IPS DF 6.9 (cell line): ENCODE results near the gene HSDL2.
"Not testable (repeated sequence)": the region's sequence is repeated elsewhere in the genome, so short reads cannot be mapped to it uniquely, and the experiment has no call there.

ENCODE experiments used
- DNase-seq: peaks from one replicate; pipeline ENCODE4 v3.0.0-alpha.2; 2013; ENCODE audit warnings: low read depth, low spot score
- H3K27ac ChIP-seq: one replicate; pipeline ENCODE4 v1.5.1; 2013; ENCODE audit warnings: low read length, control low read depth
- H3K27me3 ChIP-seq: 2 replicates; pipeline ENCODE4 v1.6.1; 2013; ENCODE audit warnings: mild to moderate bottlenecking, low read length; ENCODE audit not compliant: control insufficient read depth, insufficient read depth
- H3K36me3 ChIP-seq: 2 replicates; pipeline ENCODE4 v1.6.1; 2013; ENCODE audit warnings: low read length; ENCODE audit not compliant: control insufficient read depth, insufficient read depth
- H3K4me1 ChIP-seq: 2 replicates; pipeline ENCODE4 v1.6.1; 2013; ENCODE audit warnings: low read length; ENCODE audit not compliant: control insufficient read depth, insufficient read depth
- H3K4me3 ChIP-seq: 2 replicates; pipeline ENCODE4 v1.5.1; 2013; ENCODE audit warnings: mild to moderate bottlenecking, low read length
- H3K9me3 ChIP-seq: 2 replicates; pipeline ENCODE4 v1.6.1; 2013; ENCODE audit warnings: low read length, inconsistent platforms; ENCODE audit not compliant: control insufficient read depth, insufficient read depth
- WGBS: extraction: QIAGEN DNeasy Blood & Tissue Kit; methylation state at CpG from one replicate; pipeline ENCODE4 v1.1.7; 2013; ENCODE audit warnings: mixed read lengths, missing lambda C conversion rate; ENCODE audit not compliant: insufficient read length, insufficient coverage; 5-methylcytosine and 5-hydroxymethylcytosine counted together

HSDL2 gene

DNA sequence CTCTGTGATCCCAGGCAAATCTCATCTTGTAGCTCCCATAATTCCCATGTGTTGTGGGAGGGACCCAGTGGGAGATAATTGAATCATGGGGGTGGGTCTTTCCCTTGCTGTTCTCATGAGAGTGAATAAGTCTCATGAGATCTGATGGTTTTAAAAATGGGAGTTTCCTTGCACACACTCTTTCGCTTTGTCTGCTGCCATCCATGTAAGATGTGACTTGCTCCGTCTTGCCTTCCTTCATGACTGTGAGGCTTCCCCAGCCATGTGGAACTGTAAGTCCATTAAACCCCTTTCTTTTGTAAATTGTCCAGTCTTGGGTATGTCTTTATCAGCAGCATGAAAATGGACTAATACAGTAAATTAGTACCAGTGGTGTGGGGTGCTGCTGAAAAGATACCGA, 14.7 kb upstream of the HSDL2 start:
- no CpG with 5 or more reads among the region's 3 CpGs for WGBS
- H3K36me3 ChIP-seq, H3K4me1 ChIP-seq, DNase-seq, H3K9me3 ChIP-seq, H3K4me3 ChIP-seq, H3K27me3 ChIP-seq, H3K27ac ChIP-seq: not testable (repeated sequence)

GRCh38 chr9:112366591-112366990, 13.3 kb upstream of the HSDL2 start:
- no peak overlapping the region for H3K4me3 ChIP-seq
- H3K36me3 ChIP-seq: no peaks in the 10 kb centered on the region
- DNase-seq: no peak
- WGBS: no CpG with 5 or more reads among the region's 3 CpGs
- no peaks in the 10 kb centered on the region for H3K4me1 ChIP-seq
- H3K27me3 ChIP-seq: no peaks in the 10 kb centered on the region
- H3K27ac ChIP-seq: no peak overlapping the region
- H3K9me3 ChIP-seq: no peaks in the 10 kb centered on the region; the same call in 1 of the 2 replicates

DNA sequence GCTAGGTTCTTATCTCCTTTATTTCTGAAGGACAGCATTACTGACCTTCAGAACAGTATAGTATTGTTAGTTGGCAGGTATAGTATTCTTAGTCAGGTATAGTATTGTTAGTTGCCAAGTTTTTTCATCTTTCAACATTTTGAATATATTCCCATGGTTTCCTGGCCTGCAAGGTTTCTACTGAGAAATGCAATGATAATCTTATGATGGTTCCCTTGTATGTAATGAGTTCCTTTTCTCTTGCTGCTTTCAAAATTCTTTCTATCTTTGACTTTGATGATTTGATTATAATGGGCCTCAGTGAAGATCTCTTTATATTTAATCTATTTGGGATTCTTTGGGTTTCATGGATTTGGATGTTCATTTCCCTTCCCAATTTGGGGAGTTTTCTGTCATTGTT, 12.4 kb upstream of the HSDL2 start:
- Histone ChIP-seq H3K4me3 (no peak overlapping the region), H3K4me1 (no peaks in the 10 kb centered on the region), H3K36me3 (no peaks in the 10 kb centered on the region), H3K27me3 (no peaks in the 10 kb centered on the region), H3K27ac (no peak overlapping the region), H3K9me3 (no peaks in the 10 kb centered on the region; the same call in 1 of the 2 replicates)
- no peak for DNase-seq

- H3K4me1 ChIP-seq: no peaks in the 10 kb centered on the region
- H3K36me3 ChIP-seq: no peaks in the 10 kb centered on the region
- no CpG with 5 or more reads among the region's 1 CpG for WGBS
- H3K27me3 ChIP-seq: no peaks in the 10 kb centered on the region
- no peak overlapping the region for H3K27ac ChIP-seq
- no peaks in the 10 kb centered on the region; the same call in 1 of the 2 replicates for H3K9me3 ChIP-seq
- no peak overlapping the region for H3K4me3 ChIP-seq
- DNase-seq: no peak
These were observed 10.1 kb upstream of the HSDL2 start for GRCh38 chr9:112369817-112370216.

GRCh38 chr9:112371060-112371459, 8.8 kb upstream of the HSDL2 start:
- H3K27me3 ChIP-seq: no peaks in the 10 kb centered on the region
- no peak overlapping the region for H3K4me3 ChIP-seq
- no peak overlapping the region for H3K27ac ChIP-seq
- WGBS: no CpG with 5 or more reads among the region's 1 CpG
- no peaks in the 10 kb centered on the region; the same call in 1 of the 2 replicates for H3K9me3 ChIP-seq
- no peaks in the 10 kb centered on the region for H3K4me1 ChIP-seq
- no peaks in the 10 kb centered on the region for H3K36me3 ChIP-seq
- DNase-seq: no peak

DNA sequence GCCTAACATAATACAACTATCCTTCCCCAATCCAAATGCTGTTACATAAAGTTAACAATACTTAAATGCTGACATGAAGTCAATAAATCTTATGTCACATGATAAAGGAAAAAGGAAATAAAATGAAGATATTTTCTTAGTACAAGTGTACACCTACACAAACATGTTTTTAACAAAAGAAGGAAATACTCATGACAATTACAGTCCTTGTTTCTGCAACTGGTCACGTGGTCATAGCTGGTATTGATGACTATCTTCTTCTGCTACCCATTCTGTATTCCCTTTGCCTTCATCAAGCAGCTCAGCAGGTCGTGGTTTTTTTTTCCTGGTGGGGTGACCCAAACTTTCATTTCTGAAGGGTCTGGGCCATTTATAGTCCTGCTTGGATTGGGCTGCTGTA, 6.2 kb upstream of the HSDL2 start:
- H3K36me3 ChIP-seq, H3K9me3 ChIP-seq, DNase-seq, H3K27me3 ChIP-seq, H3K4me1 ChIP-seq, H3K27ac ChIP-seq, H3K4me3 ChIP-seq: not testable (repeated sequence)
- no CpG with 5 or more reads among the region's 2 CpGs for WGBS

- not testable (repeated sequence) for H3K4me1 ChIP-seq, H3K4me3 ChIP-seq, H3K27ac ChIP-seq, H3K9me3 ChIP-seq, H3K27me3 ChIP-seq, DNase-seq, H3K36me3 ChIP-seq
- no CpG with 5 or more reads among the region's 2 CpGs for WGBS
These were observed 5.7 kb upstream of the HSDL2 start for GRCh38 chr9:112374232-112374631.

GRCh38 chr9:112375361-112375760, 4.5 kb upstream of the HSDL2 start:
- WGBS: no CpG with 5 or more reads among the region's 5 CpGs
- Histone ChIP-seq H3K9me3 (no peaks in the 10 kb centered on the region), H3K4me3 (no peak overlapping the region), H3K27ac (no peak overlapping the region), H3K36me3 (no peaks in the 10 kb centered on the region), H3K27me3 (no peaks in the 10 kb centered on the region), H3K4me1 (no peaks in the 10 kb centered on the region)
- no peak for DNase-seq

DNA sequence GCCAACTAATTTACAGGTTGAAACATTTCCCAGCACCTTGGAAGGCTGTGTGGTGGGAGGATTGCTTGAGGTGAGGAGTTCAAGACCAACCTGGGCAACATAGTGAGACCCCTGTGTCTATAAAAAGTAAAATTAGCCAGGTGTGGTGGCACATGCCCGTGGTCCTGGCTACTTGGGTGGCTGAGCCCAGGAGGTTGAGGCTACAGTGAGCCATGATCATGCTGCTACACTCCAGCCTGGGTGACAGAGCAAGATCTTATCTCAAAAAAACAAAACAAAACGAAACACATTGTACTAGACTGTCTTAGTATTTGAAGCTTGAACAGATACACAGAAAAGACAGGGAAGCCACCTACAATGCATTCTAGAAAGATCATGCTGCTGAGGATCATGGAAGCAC, 2.8 kb upstream of the HSDL2 start:
- H3K4me1 ChIP-seq: no peaks in the 10 kb centered on the region
- H3K27me3 ChIP-seq: no peaks in the 10 kb centered on the region
- H3K9me3 ChIP-seq: no peaks in the 10 kb centered on the region
- WGBS: no CpG with 5 or more reads among the region's 2 CpGs
- no peak overlapping the region for H3K27ac ChIP-seq
- no peaks in the 10 kb centered on the region for H3K36me3 ChIP-seq
- no peak for DNase-seq
- no peak overlapping the region for H3K4me3 ChIP-seq

GRCh38 chr9:112377684-112378327, 2.1 kb upstream of the HSDL2 start:
- Histone ChIP-seq H3K4me3 (no peak overlapping the region), H3K27me3 (no peaks in the 10 kb centered on the region), H3K36me3 (no peaks in the 10 kb centered on the region), H3K4me1 (no peaks in the 10 kb centered on the region), H3K9me3 (no peaks in the 10 kb centered on the region), H3K27ac (no peak overlapping the region)
- no CpG with 5 or more reads among the region's 1 CpG for WGBS
- no peak for DNase-seq
